CD4-positive, alpha-beta memory T cell (primary cell): ENCODE measurements around the gene MUC5AC. TPM values are rescaled to one million over a fixed set of nuclear protein-coding genes. Genes with fewer than 3 reads are reported as not detected.

Source experiments
- CTCF ChIA-PET: fragments of 350-600 bp; sonication (Branson Sonifier 250); formaldehyde crosslinking; loops from one replicate; lab custom pipeline; 2021; ENCODE audit warnings: inconsistent platforms; ENCODE audit not compliant: partially characterized antibody; lab: Charles Lee
- POLR2A ChIA-PET: fragments of 350-600 bp; sonication (Branson Sonifier 250); formaldehyde crosslinking; loops from one replicate; lab custom pipeline; 2021; ENCODE audit not compliant: partially characterized antibody; lab: Charles Lee
- DNase-seq, 5 donors: peaks; one replicate each; pipeline versions ENCODE4 v3.0.0 to v3.0.0-alpha.2; 2020 to 2022; ENCODE audit warnings: mixed read lengths in 1 of 5
- H3K27ac ChIP-seq: one replicate; pipeline ENCODE4 v1.7.0; 2013; ENCODE audit warnings: low read depth, low read length
- H3K27me3 ChIP-seq: 2 replicates; pipeline ENCODE4 v1.7.0; 2013; ENCODE audit warnings: mild to moderate bottlenecking, low read length, moderate library complexity; ENCODE audit not compliant: insufficient read depth
- H3K36me3 ChIP-seq: 2 replicates; pipeline ENCODE4 v1.7.0; 2013; ENCODE audit warnings: mild to moderate bottlenecking, low read length, moderate library complexity; ENCODE audit not compliant: insufficient read depth
- H3K4me1 ChIP-seq: 2 replicates; pipeline ENCODE4 v1.7.0; 2013; ENCODE audit warnings: mild to moderate bottlenecking, low read length, moderate library complexity; ENCODE audit not compliant: insufficient read depth
- H3K4me3 ChIP-seq, 2 donors: one replicate each; pipeline ENCODE4 v1.7.0; 2013; ENCODE audit warnings: low read length in 2 of 2, mild to moderate bottlenecking in 1 of 2
- H3K9me3 ChIP-seq, 2 donors: one replicate each; pipeline ENCODE4 v1.7.0; 2013; ENCODE audit warnings: low read length in 2 of 2, control low read depth in 1 of 2; ENCODE audit not compliant: control insufficient read depth in 1 of 2
- H3K27ac Mint-ChIP-seq, 7 donors: one replicate each; pipeline ENCODE4 v1.8.0; 2020 to 2021; ENCODE audit warnings: mixed read lengths in 7 of 7, mild to moderate bottlenecking in 6 of 7, inconsistent platforms in 3 of 7, moderate library complexity in 3 of 7
- H3K27me3 Mint-ChIP-seq, 2 donors: one replicate each; pipeline ENCODE4 v1.8.0; 2020 to 2021; ENCODE audit warnings: mixed read lengths in 2 of 2
- H3K36me3 Mint-ChIP-seq, 2 donors: one replicate each; pipeline ENCODE4 v1.8.0; 2020 to 2021; ENCODE audit warnings: mixed read lengths in 2 of 2, inconsistent platforms in 1 of 2, mild to moderate bottlenecking in 1 of 2
- H3K4me1 Mint-ChIP-seq, 4 donors: one replicate each; pipeline ENCODE4 v1.8.0; 2020 to 2021; ENCODE audit warnings: mixed read lengths in 4 of 4, mild to moderate bottlenecking in 1 of 4
- H3K4me3 Mint-ChIP-seq, 8 donors: one replicate each; pipeline ENCODE4 v1.8.0; 2020 to 2021; ENCODE audit warnings: mixed read lengths in 8 of 8, mild to moderate bottlenecking in 7 of 8, moderate library complexity in 6 of 8, inconsistent platforms in 3 of 8
- H3K9me3 Mint-ChIP-seq, 8 donors: one replicate each; pipeline ENCODE4 v1.8.0; 2020 to 2021; ENCODE audit warnings: mixed read lengths in 8 of 8, mild to moderate bottlenecking in 5 of 8, inconsistent platforms in 3 of 8, moderate library complexity in 1 of 8
- intact Hi-C: fragments of 100-400 bp; cut with micrococcal nuclease; formaldehyde crosslinking; loops from one replicate; pipeline ENCODE4 v1.15.1; 2023
- polyA plus RNA-seq, 2 donors: library from polyadenylated mRNA; unstranded; fragments of 300-500 nt; fragmentation: Illumina TruSeq; gene quantifications; one replicate each; pipeline ENCODE4 v1.2.3, GENCODE V29; 2021
- total RNA-seq, 2 experiments: library from RNA; stranded (reverse); gene quantifications; one replicate each; pipeline ENCODE4 v1.2.3, GENCODE V29; 2021

Gene MUC5AC
- total and polyA plus RNA-seq, 4 experiments from 2014 or later: not detected

DNA sequence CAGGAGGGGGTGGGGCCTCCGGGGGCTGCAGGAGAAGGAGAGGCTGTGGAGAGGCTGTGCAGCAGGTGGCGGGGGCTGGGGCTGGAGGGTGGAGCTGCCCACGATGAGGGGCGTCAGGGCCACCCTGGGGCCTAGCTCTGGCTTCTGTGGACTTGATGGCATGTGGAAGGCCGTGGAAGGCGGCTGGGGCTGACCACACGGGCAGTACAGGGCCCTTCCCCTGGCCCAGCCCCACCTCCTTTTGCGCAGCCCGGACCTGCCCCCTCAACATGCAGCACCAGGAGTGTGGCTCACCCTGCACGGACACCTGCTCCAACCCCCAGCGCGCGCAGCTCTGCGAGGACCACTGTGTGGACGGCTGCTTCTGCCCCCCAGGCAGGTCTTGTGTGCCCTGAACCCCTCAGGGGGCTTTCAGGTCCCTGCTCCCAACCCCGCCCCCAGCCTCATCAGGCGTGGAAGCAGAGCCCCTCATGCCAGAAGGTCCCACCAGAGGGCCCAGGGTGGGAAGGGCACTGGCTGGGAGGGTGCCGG, 71.2 kb downstream of the MUC5AC start:
- no peaks in the 10 kb centered on the region for H3K4me1 Mint-ChIP-seq
- Histone ChIP-seq H3K36me3 (no peaks in the 10 kb centered on the region), H3K27ac (no peak overlapping the region), H3K27me3 (no peaks in the 10 kb centered on the region), H3K4me1 (no peaks in the 10 kb centered on the region), H3K4me3 (no peak overlapping the region), H3K9me3 (no peaks in the 10 kb centered on the region)
- peak in 1 of 5 donors; percentile 28 for DNase-seq
- H3K4me3 Mint-ChIP-seq: no peak overlapping the region
- H3K9me3 Mint-ChIP-seq: no peaks in the 10 kb centered on the region
- H3K36me3 Mint-ChIP-seq: no peaks in the 10 kb centered on the region
- H3K27me3 Mint-ChIP-seq: peaks cover 0 to 1% of the 10 kb centered on the region in 2 donors
- POLR2A ChIA-PET: no interaction called here
- H3K27ac Mint-ChIP-seq: no peak overlapping the region
- intact Hi-C loops: no loop called here
- CTCF ChIA-PET: no interaction called here

DNA sequence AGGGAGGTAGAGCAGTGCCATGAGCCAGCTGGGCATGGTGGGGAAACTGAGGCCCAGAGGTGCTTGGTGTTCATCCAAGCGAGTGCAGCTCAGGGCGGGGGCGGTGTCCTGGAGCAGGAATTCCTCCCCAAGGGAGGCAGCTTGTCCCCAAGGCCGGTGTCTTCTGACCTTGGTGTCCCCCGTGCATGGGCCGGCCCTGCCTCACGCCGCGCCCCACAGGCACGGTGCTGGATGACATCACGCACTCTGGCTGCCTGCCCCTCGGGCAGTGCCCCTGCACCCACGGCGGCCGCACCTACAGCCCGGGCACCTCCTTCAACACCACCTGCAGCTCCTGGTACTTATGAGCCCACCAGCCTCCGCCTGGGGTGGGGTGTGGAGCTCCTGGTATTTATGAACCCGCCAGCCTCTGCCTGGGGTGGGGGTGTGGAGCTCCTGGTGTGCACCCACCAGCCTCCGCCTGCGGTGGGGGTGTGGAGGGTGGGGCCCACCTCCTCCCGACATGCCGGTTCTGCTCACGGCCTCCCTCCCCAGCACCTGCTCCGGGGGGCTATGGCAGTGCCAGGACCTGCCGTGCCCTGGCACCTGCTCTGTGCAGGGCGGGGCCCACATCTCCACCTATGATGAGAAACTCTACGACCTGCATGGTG, 71.8 kb downstream of the MUC5AC start:
- no peak overlapping the region for H3K27ac ChIP-seq
- no peaks in the 10 kb centered on the region for H3K27me3 ChIP-seq
- no peaks in the 10 kb centered on the region for H3K36me3 ChIP-seq
- no peaks in the 10 kb centered on the region for H3K4me1 Mint-ChIP-seq
- H3K9me3 ChIP-seq: no peaks in the 10 kb centered on the region
- CTCF ChIA-PET: no interaction called here
- H3K4me1 ChIP-seq: no peaks in the 10 kb centered on the region
- no peak overlapping the region for H3K4me3 Mint-ChIP-seq
- peak in 1 of 5 donors; percentile 28 for DNase-seq
- H3K9me3 Mint-ChIP-seq: no peaks in the 10 kb centered on the region
- POLR2A ChIA-PET: no interaction called here
- no peak overlapping the region for H3K4me3 ChIP-seq
- no peak overlapping the region for H3K27ac Mint-ChIP-seq
- H3K27me3 Mint-ChIP-seq: no peaks in the 10 kb centered on the region
- intact Hi-C loops: no loop called here
- no peaks in the 10 kb centered on the region for H3K36me3 Mint-ChIP-seq

DNA sequence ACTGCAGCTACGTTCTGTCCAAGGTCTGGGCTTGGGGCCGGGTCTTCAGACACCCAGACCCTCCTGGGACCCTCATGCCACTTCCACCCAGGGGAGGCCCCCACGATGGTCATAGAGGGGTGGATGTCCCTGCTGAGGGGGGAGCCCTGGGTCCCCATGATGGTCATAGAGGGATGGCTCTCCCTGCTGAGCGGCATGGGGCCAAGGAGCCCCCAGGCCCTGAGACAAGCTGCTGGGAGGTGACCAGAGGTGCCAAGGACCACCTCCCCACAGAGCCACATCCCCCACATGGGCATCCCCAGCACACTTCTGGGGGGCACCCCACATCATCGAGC, 72.3 kb downstream of the MUC5AC start:
- Histone ChIP-seq H3K4me1 (no peaks in the 10 kb centered on the region), H3K27me3 (no peaks in the 10 kb centered on the region), H3K36me3 (no peaks in the 10 kb centered on the region), H3K4me3 (no peak overlapping the region), H3K27ac (no peak overlapping the region), H3K9me3 (no peaks in the 10 kb centered on the region)
- H3K4me3 Mint-ChIP-seq: no peak overlapping the region
- ChIA-PET POLR2A (no interaction called here), CTCF (no interaction called here)
- no peak overlapping the region for H3K27ac Mint-ChIP-seq
- H3K4me1 Mint-ChIP-seq: no peaks in the 10 kb centered on the region
- no peaks in the 10 kb centered on the region for H3K9me3 Mint-ChIP-seq
- H3K27me3 Mint-ChIP-seq: no peaks in the 10 kb centered on the region
- no peaks in the 10 kb centered on the region for H3K36me3 Mint-ChIP-seq
- DNase-seq: peak in 1 of 5 donors; percentile 10
- intact Hi-C loops: no loop called here

DNA sequence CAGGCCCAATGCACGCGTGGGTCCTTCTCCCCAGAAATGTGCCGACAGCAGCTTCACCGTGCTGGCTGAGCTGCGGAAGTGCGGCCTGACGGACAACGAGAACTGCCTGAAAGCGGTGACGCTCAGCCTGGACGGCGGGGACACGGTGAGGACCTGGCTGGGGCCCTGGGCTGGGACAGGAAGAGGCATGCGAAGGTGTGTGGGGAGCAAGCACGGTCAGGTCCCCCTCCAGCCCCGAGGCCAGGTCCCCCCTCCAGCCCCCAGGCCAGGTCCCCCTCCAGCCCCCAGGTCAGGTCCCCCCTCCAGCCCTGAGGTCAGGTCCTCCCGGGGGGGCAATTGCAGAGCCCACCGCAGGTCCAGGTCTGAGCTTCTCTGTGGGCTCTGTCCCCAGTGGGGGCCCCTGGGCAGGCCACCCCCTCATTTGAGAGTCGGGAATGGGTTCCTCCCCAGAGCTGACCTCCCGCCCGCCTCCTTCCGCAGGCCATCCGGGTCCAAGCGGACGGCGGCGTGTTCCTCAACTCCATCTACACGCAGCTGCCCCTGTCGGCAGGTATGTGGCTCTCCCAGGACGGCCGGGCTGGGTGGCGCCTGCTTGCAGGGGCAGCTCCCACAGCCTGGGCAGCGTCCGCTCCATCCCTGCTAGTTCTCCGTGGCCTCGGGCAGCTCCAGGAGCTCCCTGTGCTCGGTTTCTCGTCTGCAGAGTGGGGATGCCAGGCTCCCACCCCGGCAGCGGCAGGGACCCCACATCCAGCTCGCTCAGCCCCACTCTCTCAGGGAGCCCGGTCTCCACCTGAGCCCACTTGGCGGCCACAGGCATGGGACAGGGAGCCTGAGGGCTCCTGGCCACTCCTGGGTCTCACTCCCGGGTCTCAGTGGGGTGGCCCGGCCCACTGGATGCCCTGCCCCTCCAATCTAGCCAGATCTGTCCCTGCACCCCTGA, 73.0 kb downstream of the MUC5AC start:
- no peak overlapping the region for H3K4me3 ChIP-seq
- Mint-ChIP-seq H3K36me3 (no peaks in the 10 kb centered on the region), H3K9me3 (no peaks in the 10 kb centered on the region), H3K4me3 (no peak overlapping the region), H3K27me3 (no peaks in the 10 kb centered on the region), H3K4me1 (no peaks in the 10 kb centered on the region), H3K27ac (no peak overlapping the region)
- H3K27me3 ChIP-seq: no peaks in the 10 kb centered on the region
- H3K9me3 ChIP-seq: no peaks in the 10 kb centered on the region
- CTCF ChIA-PET: no interaction called here
- no peak overlapping the region for H3K27ac ChIP-seq
- H3K36me3 ChIP-seq: no peaks in the 10 kb centered on the region
- intact Hi-C loops: no loop called here
- POLR2A ChIA-PET: no interaction called here
- peak in 1 of 5 donors; percentile 9 for DNase-seq
- no peaks in the 10 kb centered on the region for H3K4me1 ChIP-seq

DNA sequence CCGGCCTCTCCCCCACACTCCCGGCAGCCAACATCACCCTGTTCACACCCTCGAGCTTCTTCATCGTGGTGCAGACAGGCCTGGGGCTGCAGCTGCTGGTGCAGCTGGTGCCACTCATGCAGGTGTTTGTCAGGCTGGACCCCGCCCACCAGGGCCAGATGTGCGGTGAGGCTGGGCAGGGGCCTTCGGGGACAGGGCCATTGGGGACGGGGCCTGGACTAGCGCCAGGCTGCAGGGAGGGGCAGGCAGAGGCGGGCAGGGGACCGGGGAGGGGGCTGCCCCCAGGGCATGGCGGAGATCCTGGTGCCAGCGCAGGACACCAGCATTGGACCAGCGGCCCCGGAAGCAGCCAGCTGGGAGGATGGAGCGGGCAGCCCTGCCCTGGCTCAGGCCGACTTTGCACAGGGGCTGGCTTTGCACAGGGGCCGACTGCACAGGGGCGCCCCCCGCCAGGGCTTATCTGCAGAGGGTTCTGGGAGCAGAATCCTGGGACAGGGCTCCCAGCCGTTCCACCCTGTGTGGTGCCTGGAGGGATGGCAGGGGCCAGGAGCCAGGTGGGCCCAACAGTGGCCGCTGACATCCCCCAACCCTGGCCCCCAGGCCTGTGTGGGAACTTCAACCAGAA, 73.8 kb downstream of the MUC5AC start:
- Histone ChIP-seq H3K27ac (no peak overlapping the region), H3K9me3 (no peaks in the 10 kb centered on the region), H3K27me3 (no peaks in the 10 kb centered on the region), H3K36me3 (no peaks in the 10 kb centered on the region), H3K4me1 (no peaks in the 10 kb centered on the region), H3K4me3 (no peak overlapping the region)
- H3K27me3 Mint-ChIP-seq: no peaks in the 10 kb centered on the region
- POLR2A ChIA-PET: no interaction called here
- CTCF ChIA-PET: no interaction called here
- no peak overlapping the region for H3K4me3 Mint-ChIP-seq
- peak in 1 of 5 donors; percentile 22 for DNase-seq
- intact Hi-C loops: no loop called here
- H3K36me3 Mint-ChIP-seq: no peaks in the 10 kb centered on the region
- no peaks in the 10 kb centered on the region for H3K4me1 Mint-ChIP-seq
- H3K9me3 Mint-ChIP-seq: no peaks in the 10 kb centered on the region
- H3K27ac Mint-ChIP-seq: no peak overlapping the region

DNA sequence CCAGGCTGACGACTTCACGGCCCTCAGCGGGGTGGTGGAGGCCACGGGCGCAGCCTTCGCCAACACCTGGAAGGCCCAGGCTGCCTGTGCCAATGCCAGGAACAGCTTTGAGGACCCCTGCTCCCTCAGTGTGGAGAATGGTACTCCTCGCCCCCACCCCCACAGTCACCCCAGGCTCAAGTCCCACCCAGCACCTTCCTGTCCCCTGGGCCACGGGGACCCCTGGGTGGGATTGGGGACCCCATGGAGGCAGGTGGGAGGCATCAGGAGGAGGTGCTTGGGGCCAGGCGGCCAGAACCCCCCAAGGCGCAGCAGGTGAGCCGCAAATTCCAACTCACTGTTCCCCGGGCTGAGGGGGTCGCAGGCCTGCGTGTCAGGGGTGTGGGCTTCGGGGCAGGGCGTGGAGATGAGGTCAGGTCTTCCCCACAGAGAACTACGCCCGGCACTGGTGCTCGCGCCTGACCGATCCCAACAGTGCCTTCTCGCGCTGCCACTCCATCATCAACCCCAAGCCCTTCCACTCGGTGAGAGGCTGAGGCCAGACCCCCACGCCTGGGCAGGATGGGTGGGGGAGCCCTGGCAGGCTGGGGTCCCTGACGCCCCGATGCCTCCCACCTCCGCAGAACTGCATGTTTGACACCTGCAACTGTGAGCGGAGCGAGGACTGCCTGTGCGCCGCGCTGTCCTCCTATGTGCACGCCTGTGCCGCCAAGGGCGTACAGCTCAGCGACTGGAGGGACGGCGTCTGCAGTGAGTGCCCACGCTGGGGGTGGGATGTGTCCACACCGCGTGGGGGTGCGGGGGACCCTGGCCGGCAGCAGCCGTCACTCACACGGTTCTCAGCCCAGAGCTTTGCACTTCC, 74.5 kb downstream of the MUC5AC start:
- no peak overlapping the region for H3K4me3 ChIP-seq
- ChIA-PET POLR2A (no interaction called here), CTCF (no interaction called here)
- no peaks in the 10 kb centered on the region for H3K27me3 ChIP-seq
- Mint-ChIP-seq H3K4me3 (no peak overlapping the region), H3K36me3 (no peaks in the 10 kb centered on the region), H3K27ac (no peak overlapping the region), H3K9me3 (no peaks in the 10 kb centered on the region), H3K27me3 (no peaks in the 10 kb centered on the region), H3K4me1 (no peaks in the 10 kb centered on the region)
- DNase-seq: peak in 1 of 5 donors; percentile 16
- no peak overlapping the region for H3K27ac ChIP-seq
- intact Hi-C loops: no loop called here
- H3K36me3 ChIP-seq: no peaks in the 10 kb centered on the region
- H3K4me1 ChIP-seq: no peaks in the 10 kb centered on the region
- H3K9me3 ChIP-seq: no peaks in the 10 kb centered on the region
